Activated CD4-positive, CD25-positive, alpha-beta regulatory T cell treated with anti-CD3 and anti-CD28 coated beads, Interleukin-2, amount 50 U/mL, for 72 hours (primary cell): ENCODE results near the gene ANKRD24.
"Not testable (repeated sequence)": the region's sequence is repeated elsewhere in the genome, so short reads cannot be mapped to it uniquely, and the experiment has no call there.

Experiments used
- DNase-seq: peaks from one replicate; pipeline ENCODE4 v3.0.0; 2021

Gene ANKRD24

GRCh38 chr19:4199699-4200293, 17.3 kb downstream of the ANKRD24 start:
- DNase-seq = no peak

- DNase-seq = no peak
Measured at GRCh38 chr19:4200940-4201542, 18.6 kb downstream of the ANKRD24 start.

- no peak for DNase-seq
Measured at GRCh38 chr19:4201798-4202197, 19.3 kb downstream of the ANKRD24 start.

- DNase-seq = no peak
Measured at GRCh38 chr19:4206818-4207484, 24.5 kb downstream of the ANKRD24 start.

- no peak for DNase-seq
Measured at GRCh38 chr19:4208385-4209094, 26.1 kb downstream of the ANKRD24 start.

- DNase-seq = no peak
Measured at GRCh38 chr19:4210166-4210731, 27.8 kb downstream of the ANKRD24 start.

- DNase-seq = no peak
Measured at GRCh38 chr19:4213116-4213515, 30.6 kb downstream of the ANKRD24 start.

- no peak for DNase-seq
Measured at GRCh38 chr19:4215807-4216206, 33.3 kb downstream of the ANKRD24 start.

- DNase-seq = no peak
Measured at GRCh38 chr19:4216846-4217245, 34.4 kb downstream of the ANKRD24 start.

- DNase-seq = no peak
Measured at GRCh38 chr19:4217429-4218264, 35.2 kb downstream of the ANKRD24 start.

GRCh38 chr19:4218523-4218922, 36.0 kb downstream of the ANKRD24 start:
- DNase-seq = not testable (repeated sequence)

- no peak for DNase-seq
Measured at GRCh38 chr19:4220188-4220587, 37.7 kb downstream of the ANKRD24 start.

- no peak for DNase-seq
Measured at GRCh38 chr19:4224470-4224869, 42.0 kb downstream of the ANKRD24 start.

- DNase-seq = no peak
Measured at GRCh38 chr19:4225885-4226284, 43.4 kb downstream of the ANKRD24 start.

- no peak for DNase-seq
Measured at GRCh38 chr19:4227771-4228170, 45.3 kb downstream of the ANKRD24 start.

GRCh38 chr19:4228765-4229178, 46.3 kb downstream of the ANKRD24 start:
- no peak for DNase-seq

GRCh38 chr19:4229179-4229931, 46.9 kb downstream of the ANKRD24 start, which contains the start of gene EBI3:
Gene EBI3 (plus strand): TSS chr19:4229523. CDS start chr19:4229551, 28 bp downstream.
- DNase-seq = peak; percentile 55

GRCh38 chr19:4230237-4230636, 47.7 kb downstream of the ANKRD24 start:
- DNase-seq = not testable (repeated sequence)

GRCh38 chr19:4231521-4231920, 49.0 kb downstream of the ANKRD24 start:
- not testable (repeated sequence) for DNase-seq

- not testable (repeated sequence) for DNase-seq
Measured at GRCh38 chr19:4232139-4232538, 49.6 kb downstream of the ANKRD24 start.

- DNase-seq = no peak
Measured at GRCh38 chr19:4232614-4233281, 50.3 kb downstream of the ANKRD24 start.
